ENCODE results near the gene WNT5A. TPM values are rescaled to one million over a fixed set of nuclear protein-coding genes. Genes with fewer than 3 reads are reported as not detected.
A peak's percentile ranks its signal among the peaks of the same experiment; 100 is the strongest.

Gene WNT5A
- 10 to 100 TPM in 2 of 3 donors, 1 to 10 TPM in 1; 7.0 to 54.7 (median 18.7) TPM for total RNA-seq

- Histone ChIP-seq H3K9me3 (no peaks in the 10 kb centered on the region), H3K4me1 (no peaks in the 10 kb centered on the region), H3K27me3 (no peaks in the 10 kb centered on the region), H3K27ac (peak within 1 kb of the TSS; percentile 83 to 84), H3K36me3 (no peaks in the 10 kb centered on the region), H3K4me3 (peak within 1 kb of the TSS; percentile 51 to 91 (median 81))
- intact Hi-C loops (cut with DNase I; ENCODE audit: low total_unique reads), result loop anchor here (2.0 kb wide), 1 partner anchor 76 kb away; no protein-coding TSS in a partner anchor
- no peak for TF ChIP-seq POLR2AphosphoS5 (IDR thresholded peaks at IDR 0.05)
- TF ChIP-seq POLR2A (IDR thresholded peaks at IDR 0.05), result no peak
- no peak for TF ChIP-seq CTCF (IDR thresholded peaks at IDR 0.05)
- DNase-seq (ENCODE audit: low spot score in 2 of 2), result no peak
Observed at GRCh38 chr3:55486857-55487380, at the start of gene WNT5A. TSS of gene WNT5A (minus strand) at chr3:55487306. CDS start at chr3:55486985, 321 bp downstream.

GRCh38 chr3:55534876-55535275, 47.8 kb upstream of the WNT5A start:
- Histone ChIP-seq H3K4me1 (no peaks in the 10 kb centered on the region), H3K4me3 (no peak overlapping the region), H3K27ac (no peak overlapping the region), H3K36me3 (no peaks in the 10 kb centered on the region), H3K9me3 (no peaks in the 10 kb centered on the region), H3K27me3 (no peaks in the 10 kb centered on the region)
- DNase-seq (ENCODE audit: low spot score in 2 of 2), result no peak
- TF ChIP-seq CTCF (IDR thresholded peaks at IDR 0.05) (no peak), POLR2AphosphoS5 (IDR thresholded peaks at IDR 0.05) (no peak), POLR2A (IDR thresholded peaks at IDR 0.05) (no peak)
- intact Hi-C loops (cut with DNase I; ENCODE audit: low total_unique reads), result no loop called here

GRCh38 chr3:55532806-55533205, 45.7 kb upstream of the WNT5A start:
- no peaks in the 10 kb centered on the region for H3K36me3 ChIP-seq
- H3K4me3 ChIP-seq, result no peak overlapping the region
- no peaks in the 10 kb centered on the region for H3K9me3 ChIP-seq
- intact Hi-C loops (cut with DNase I; ENCODE audit: low total_unique reads), result no loop called here
- no peaks in the 10 kb centered on the region for H3K27me3 ChIP-seq
- no peaks in the 10 kb centered on the region for H3K4me1 ChIP-seq
- TF ChIP-seq POLR2AphosphoS5 (IDR thresholded peaks at IDR 0.05), result no peak
- TF ChIP-seq CTCF (IDR thresholded peaks at IDR 0.05), result no peak
- TF ChIP-seq POLR2A (IDR thresholded peaks at IDR 0.05), result no peak
- no peak overlapping the region for H3K27ac ChIP-seq
- no peak for DNase-seq (ENCODE audit: low spot score in 2 of 2)

GRCh38 chr3:55531321-55531720, 44.2 kb upstream of the WNT5A start:
- Histone ChIP-seq H3K4me3 (no peak overlapping the region), H3K27ac (no peak overlapping the region), H3K9me3 (no peaks in the 10 kb centered on the region), H3K27me3 (no peaks in the 10 kb centered on the region), H3K4me1 (no peaks in the 10 kb centered on the region), H3K36me3 (no peaks in the 10 kb centered on the region)
- intact Hi-C loops (cut with DNase I; ENCODE audit: low total_unique reads), result no loop called here
- no peak for DNase-seq (ENCODE audit: low spot score in 2 of 2)
- TF ChIP-seq CTCF (IDR thresholded peaks at IDR 0.05), result no peak
- TF ChIP-seq POLR2AphosphoS5 (IDR thresholded peaks at IDR 0.05), result no peak
- TF ChIP-seq POLR2A (IDR thresholded peaks at IDR 0.05), result no peak

GRCh38 chr3:55527361-55527760, 40.3 kb upstream of the WNT5A start:
- TF ChIP-seq POLR2A (IDR thresholded peaks at IDR 0.05) (no peak), POLR2AphosphoS5 (IDR thresholded peaks at IDR 0.05) (no peak), CTCF (IDR thresholded peaks at IDR 0.05) (no peak)

More at GRCh38 chr3:55527361-55527760, 40.3 kb upstream of the WNT5A start:
- Histone ChIP-seq H3K27me3 (no peaks in the 10 kb centered on the region), H3K4me1 (peaks cover 0 to 3% of the 10 kb centered on the region in 2 donors), H3K4me3 (no peak overlapping the region), H3K36me3 (no peaks in the 10 kb centered on the region), H3K9me3 (no peaks in the 10 kb centered on the region), H3K27ac (no peak overlapping the region)
- intact Hi-C loops (cut with DNase I; ENCODE audit: low total_unique reads), result no loop called here
- DNase-seq (ENCODE audit: low spot score in 2 of 2), result no peak
